ENCODE data around the gene RAB33B. TPM values are rescaled to one million over a fixed set of nuclear protein-coding genes. Genes with fewer than 3 reads are reported as not detected.
"Not testable (repeated sequence)": the region's sequence is repeated elsewhere in the genome, so short reads cannot be mapped to it uniquely, and the experiment has no call there.

RAB33B gene
- total and polyA plus RNA-seq, 8 donors = 2.4 to 7.5 (median 4.7) TPM

DNA sequence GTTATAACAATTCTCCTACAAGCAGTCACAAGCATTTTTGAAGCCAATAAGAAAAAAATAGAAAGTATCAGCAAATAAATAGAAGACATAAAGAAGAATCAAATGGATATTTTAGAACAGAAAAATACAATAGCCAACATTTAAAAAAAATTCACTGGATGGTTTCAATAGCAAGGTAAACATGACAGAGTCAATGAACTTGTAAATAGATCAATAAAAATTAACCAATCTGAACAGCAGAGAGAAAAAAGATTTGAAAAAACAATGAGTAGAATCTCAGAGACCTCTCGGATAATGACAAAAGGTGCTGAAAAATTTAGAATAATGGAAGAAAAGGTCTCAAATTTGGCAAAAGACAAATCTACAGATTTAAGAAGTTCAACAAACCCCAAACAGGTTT is 33.3 kb upstream of the RAB33B start:
- H3K9me3 ChIP-seq = no peaks in the 10 kb centered on the region
- no peaks in the 10 kb centered on the region for H3K36me3 ChIP-seq
- H3K4me1 ChIP-seq = no peaks in the 10 kb centered on the region
- H3K27ac ChIP-seq = no peak overlapping the region
- TF ChIP-seq, protein P1, sequence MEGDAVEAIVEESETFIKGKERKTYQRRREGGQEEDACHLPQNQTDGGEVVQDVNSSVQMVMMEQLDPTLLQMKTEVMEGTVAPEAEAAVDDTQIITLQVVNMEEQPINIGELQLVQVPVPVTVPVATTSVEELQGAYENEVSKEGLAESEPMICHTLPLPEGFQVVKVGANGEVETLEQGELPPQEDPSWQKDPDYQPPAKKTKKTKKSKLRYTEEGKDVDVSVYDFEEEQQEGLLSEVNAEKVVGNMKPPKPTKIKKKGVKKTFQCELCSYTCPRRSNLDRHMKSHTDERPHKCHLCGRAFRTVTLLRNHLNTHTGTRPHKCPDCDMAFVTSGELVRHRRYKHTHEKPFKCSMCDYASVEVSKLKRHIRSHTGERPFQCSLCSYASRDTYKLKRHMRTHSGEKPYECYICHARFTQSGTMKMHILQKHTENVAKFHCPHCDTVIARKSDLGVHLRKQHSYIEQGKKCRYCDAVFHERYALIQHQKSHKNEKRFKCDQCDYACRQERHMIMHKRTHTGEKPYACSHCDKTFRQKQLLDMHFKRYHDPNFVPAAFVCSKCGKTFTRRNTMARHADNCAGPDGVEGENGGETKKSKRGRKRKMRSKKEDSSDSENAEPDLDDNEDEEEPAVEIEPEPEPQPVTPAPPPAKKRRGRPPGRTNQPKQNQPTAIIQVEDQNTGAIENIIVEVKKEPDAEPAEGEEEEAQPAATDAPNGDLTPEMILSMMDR (IDR thresholded peaks at IDR 0.05) = no peak
- FAIRE-seq = no peak
- DNase-seq = no peak
- no peak overlapping the region for H3K4me3 ChIP-seq
- ATAC-seq = no peak
- no peaks in the 10 kb centered on the region for H3K27me3 ChIP-seq
- intact Hi-C loops (cut with DNase I) = no loop called here
- WGBS, 2 donors = 83 to 88% methylated on average over 1 of the region's 1 CpG

DNA sequence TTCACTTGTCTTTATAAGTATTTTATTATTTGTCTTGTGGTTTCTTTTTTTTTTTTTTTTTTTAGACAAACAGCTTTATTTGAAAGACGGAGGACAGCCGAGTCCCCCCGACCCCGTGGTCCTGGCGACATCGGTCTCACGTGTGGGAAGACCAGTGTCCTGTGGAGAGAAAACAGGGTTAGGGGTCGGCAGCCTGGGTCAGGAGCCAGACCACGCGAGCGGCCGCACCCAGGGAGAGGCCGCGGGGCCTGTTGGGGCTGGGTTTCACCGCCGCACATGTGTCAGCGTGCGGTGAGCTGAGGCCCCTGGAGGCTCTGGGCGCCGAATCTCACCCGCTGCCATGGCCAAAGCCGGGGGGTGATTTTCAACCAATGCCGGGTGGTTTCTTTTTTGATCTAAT is 17.8 kb upstream of the RAB33B start:
- no peak for FAIRE-seq
- Histone ChIP-seq H3K36me3 (no peaks in the 10 kb centered on the region), H3K4me3 (no peak overlapping the region), H3K4me1 (no peaks in the 10 kb centered on the region), H3K27ac (no peak overlapping the region), H3K9me3 (no peaks in the 10 kb centered on the region), H3K27me3 (no peaks in the 10 kb centered on the region)
- TF ChIP-seq, protein P1 (IDR thresholded peaks at IDR 0.05) = no peak
- DNase-seq = no peak
- intact Hi-C loops (cut with DNase I) = no loop called here
- WGBS, 2 donors = 97 to 98% methylated on average over 23 of the region's 23 CpGs
- ATAC-seq = no peak

DNA sequence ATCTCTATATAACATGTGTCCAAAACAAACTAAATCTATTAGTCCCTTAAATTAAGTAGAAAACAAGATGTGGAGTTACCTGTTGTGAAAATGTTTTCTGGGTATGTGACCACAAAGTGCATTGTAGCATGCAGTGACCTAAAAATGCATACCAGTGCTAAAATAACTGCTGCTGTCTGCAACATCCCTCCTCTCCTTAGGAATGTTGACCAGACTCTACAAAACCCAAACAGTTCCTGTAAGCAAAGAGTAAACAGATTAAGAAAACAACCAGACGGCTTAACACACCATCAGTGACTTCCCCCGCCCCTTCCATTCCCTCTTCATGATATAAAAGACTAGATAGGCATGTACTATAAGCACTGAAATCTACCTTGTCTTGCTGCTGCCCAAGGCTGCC is 15.8 kb upstream of the RAB33B start:
- no peaks in the 10 kb centered on the region for H3K36me3 ChIP-seq
- ATAC-seq (no peak), FAIRE-seq (no peak), DNase-seq (no peak)
- no peaks in the 10 kb centered on the region for H3K9me3 ChIP-seq
- TF ChIP-seq, protein P1 (IDR thresholded peaks at IDR 0.05) = no peak
- no peaks in the 10 kb centered on the region for H3K27me3 ChIP-seq
- 89 to 96% methylated on average over 2 of the region's 2 CpGs for WGBS, 2 donors
- intact Hi-C loops (cut with DNase I) = no loop called here
- H3K27ac ChIP-seq = no peak overlapping the region
- H3K4me1 ChIP-seq = no peaks in the 10 kb centered on the region
- H3K4me3 ChIP-seq = no peak overlapping the region

DNA sequence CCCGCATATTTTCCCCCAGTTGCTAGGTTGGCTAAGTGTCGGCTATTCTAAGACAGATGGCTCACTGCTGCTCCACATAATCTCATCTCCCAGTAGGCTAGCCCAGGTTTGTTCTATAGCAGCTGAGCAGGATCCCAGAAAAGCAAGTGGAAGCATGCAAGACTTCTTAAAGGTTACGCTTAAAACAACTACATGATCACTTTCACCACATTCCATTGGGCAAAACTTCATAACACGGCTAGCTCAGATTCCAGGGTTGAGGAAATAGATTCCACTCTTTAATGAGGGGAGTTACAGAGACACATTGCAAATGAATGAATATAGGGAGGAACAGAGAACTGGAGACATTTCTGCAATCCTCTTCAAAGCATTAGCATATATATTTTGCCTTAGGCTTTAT is 12.9 kb upstream of the RAB33B start:
- TF ChIP-seq, protein P1 (IDR thresholded peaks at IDR 0.05) = no peak
- DNase-seq (no peak), FAIRE-seq (no peak), ATAC-seq (no peak)
- WGBS, 2 donors = 98 to 99% methylated on average over 4 of the region's 4 CpGs
- H3K4me1 ChIP-seq = no peaks in the 10 kb centered on the region
- no peaks in the 10 kb centered on the region for H3K27me3 ChIP-seq
- H3K27ac ChIP-seq = no peak overlapping the region
- no peak overlapping the region for H3K4me3 ChIP-seq
- H3K9me3 ChIP-seq = no peaks in the 10 kb centered on the region
- H3K36me3 ChIP-seq = no peaks in the 10 kb centered on the region
- intact Hi-C loops (cut with DNase I) = no loop called here

DNA sequence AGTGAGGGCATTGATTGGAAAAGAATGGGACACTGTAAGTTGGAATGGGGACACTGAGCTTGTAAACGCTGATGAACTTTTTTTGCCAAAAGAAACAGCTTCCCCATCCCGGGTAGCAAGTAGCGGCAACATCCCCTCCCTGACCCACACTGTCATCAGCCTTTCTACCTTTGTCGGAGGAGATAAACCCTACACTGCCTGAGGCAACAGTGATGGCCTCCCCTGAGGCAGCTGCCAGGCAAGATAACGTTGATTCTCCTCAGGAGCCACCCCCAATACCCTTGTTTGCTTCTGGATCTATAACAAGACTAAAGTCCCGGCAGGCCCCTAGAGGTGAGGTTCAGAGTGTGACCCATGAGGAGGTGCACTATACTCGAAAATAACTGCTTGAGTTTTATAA is 10.3 kb upstream of the RAB33B start:
- WGBS, 2 donors = 88 to 92% methylated on average over 7 of the region's 7 CpGs
- intact Hi-C loops (cut with DNase I) = no loop called here
- Histone ChIP-seq H3K27ac (no peak overlapping the region), H3K9me3 (no peaks in the 10 kb centered on the region), H3K4me3 (no peak overlapping the region), H3K4me1 (no peaks in the 10 kb centered on the region), H3K36me3 (no peaks in the 10 kb centered on the region), H3K27me3 (no peaks in the 10 kb centered on the region)
- DNase-seq = no peak
- no peak for FAIRE-seq
- ATAC-seq = no peak
- TF ChIP-seq, protein P1 (IDR thresholded peaks at IDR 0.05) = no peak

DNA sequence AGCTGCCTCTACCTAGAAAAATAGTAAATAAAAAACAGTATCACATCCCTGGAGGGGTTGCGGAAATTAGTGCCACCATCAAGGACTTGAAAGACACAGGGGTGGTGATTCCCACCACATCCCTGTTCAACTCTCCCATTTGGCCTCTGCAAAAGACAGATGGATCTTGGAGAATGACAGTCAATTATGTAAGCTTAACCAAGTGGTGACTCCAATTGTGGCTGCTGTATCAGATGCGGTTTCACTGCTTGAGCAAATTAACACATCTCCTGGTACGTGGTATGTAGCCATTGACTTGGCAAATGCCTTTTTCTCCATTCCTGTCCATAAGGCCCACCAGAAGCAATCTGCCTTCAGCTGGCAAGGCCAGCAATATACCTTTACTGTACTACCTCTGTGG is 9.0 kb upstream of the RAB33B start:
- H3K27ac ChIP-seq; H3K9me3 ChIP-seq; DNase-seq; FAIRE-seq; H3K36me3 ChIP-seq; H3K27me3 ChIP-seq; intact Hi-C loops (cut with DNase I); H3K4me3 ChIP-seq; H3K4me1 ChIP-seq; ATAC-seq: not testable (repeated sequence)
- 63 to 66% methylated on average over 3 of the region's 3 CpGs for WGBS, 2 donors

DNA sequence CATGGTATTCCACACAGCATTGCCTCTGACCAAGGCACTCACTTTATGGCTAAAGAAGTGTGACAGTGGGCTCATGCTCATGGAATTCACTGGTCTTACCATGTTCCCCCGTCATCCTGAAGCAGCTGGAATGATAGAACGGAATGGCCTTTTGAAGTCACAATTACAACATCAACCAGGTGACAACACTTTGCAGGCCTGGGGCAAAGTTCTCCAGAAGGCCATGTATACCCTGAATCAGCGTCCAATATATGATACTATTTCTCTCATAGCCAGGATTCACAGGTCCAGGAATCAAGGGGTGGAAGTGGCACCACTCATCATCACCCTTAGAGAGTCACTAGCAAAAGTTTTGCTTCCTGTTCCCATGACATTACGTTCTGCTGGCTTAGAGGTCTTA is 6.8 kb upstream of the RAB33B start:
- FAIRE-seq; ATAC-seq; H3K4me3 ChIP-seq; H3K4me1 ChIP-seq; intact Hi-C loops (cut with DNase I); H3K27me3 ChIP-seq; H3K36me3 ChIP-seq; DNase-seq; H3K27ac ChIP-seq; H3K9me3 ChIP-seq: not testable (repeated sequence)
- WGBS, 2 donors = 94 to 95% methylated on average over 4 of the region's 4 CpGs

Data from pancreas (tissue), 10 donors.